GM18498 (cell line): ENCODE data around the gene MAPKAP1.
"Not testable (repeated sequence)": the region's sequence is repeated elsewhere in the genome, so short reads cannot be mapped to it uniquely, and the experiment has no call there.

Source experiments
- ATAC-seq: cut with Tn5 transposase; IDR thresholded peaks from one replicate; pipeline ENCODE4 v1.9.1; 2021; ENCODE audit warnings: mild to moderate bottlenecking, moderate library complexity; ENCODE audit not compliant: unreplicated experiment

The MAPKAP1 gene

DNA sequence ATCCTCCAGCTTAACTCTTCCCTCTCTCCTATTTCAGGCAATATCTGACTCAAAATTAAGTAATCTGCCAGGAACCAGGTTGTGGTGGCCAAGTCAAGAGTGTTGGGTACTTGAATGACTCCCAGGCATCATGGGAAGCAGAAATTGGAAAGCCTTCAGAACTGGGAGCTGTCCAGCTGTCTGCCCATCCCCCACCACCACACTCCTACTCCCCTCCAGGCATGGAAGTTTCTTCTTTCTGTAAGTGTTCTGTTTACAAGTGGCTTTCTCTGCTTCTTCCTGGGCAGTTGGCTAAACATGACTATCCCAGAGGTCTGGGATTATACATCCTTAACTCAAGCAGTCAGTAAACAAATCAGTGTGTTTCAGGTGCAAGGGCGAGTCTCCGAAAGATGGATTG lies 25.6 kb upstream of the MAPKAP1 start:
- ATAC-seq = no peak

DNA sequence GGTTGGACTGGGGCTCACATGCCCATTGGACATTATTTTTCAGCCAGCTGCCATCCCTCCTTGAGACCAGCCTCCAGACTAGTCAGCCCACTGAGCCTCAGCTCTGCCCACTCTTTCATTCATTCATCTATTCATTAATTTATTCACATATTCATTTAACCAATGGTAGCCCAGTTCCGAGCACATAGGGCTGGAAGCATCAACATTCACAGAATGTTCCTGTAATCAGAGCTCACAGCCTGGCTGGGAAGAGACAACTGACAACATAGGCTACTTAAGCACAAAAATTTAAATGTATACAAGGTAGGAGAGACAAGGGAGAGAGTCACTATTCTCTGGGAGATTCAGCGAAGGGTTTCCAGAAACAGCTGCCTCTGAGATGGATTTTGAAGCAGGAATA lies 23.2 kb upstream of the MAPKAP1 start:
- no peak for ATAC-seq

DNA sequence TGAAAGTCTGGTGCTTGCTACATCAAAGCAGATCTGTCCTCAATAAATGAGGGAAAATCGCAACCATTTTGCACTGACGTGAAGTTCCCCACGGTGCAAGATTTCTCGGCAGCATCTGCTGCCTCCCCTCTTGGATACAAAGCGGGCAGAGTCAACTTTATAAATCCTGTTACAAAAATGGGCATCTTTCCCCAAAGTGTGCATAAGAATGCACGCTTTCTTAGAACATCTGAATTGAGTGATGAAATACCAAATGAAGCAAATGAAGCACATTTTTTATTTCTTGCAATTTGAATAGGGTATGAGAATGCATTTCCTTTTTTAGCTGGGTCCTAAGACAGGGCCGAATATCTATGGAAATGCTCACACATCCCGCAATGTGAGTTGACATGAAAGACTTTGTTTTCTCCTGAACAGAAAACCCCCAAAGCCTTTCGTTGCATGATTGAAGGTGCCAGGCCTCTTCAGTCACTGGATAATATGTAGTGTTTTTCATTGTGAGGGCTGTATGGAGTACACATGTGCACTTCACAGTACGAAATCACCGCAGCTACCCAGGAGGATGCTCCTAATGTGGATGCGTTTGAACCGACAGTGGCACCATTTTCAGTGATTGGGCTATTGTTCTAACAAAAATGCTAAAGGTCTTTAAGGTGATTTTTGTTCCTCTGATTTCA lies 19.6 kb upstream of the MAPKAP1 start:
- ATAC-seq = no peak

DNA sequence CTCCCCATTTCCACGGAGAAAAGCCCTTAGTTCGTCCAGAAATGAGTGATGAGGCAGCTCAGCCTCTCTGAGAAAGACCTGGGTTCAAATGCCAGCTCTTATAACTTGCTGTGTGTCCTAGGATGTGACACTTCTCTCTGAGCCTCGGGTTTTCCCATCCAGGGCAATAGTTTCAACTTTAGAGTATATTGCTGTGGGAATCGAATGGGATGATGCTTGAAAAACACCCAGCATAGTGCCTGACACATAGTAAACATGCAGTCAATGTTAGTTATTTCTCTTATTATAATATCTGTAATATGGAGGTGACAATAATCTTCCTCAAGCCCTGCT lies 430 bp upstream of the MAPKAP1 start:
- ATAC-seq = no peak

DNA sequence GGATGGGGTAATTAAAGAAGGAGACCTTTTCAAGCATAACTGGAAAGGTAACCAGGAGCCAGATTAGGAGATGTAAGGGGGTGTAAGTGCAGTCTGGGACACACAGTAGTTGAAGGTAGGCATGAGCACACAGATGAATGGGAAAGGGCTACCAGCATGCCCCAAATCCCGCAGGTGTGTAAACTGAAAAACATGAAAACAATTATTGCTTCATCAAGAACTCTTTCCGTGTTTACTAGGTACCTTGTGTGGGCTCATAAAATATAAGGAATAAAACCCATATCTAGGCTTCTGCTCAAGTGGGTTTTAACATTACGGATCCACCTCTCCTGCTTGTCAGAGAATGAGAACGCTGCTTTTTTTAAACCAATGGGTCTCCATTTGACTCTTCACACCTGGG lies 1.1 kb downstream of the MAPKAP1 start:
- no peak for ATAC-seq

DNA sequence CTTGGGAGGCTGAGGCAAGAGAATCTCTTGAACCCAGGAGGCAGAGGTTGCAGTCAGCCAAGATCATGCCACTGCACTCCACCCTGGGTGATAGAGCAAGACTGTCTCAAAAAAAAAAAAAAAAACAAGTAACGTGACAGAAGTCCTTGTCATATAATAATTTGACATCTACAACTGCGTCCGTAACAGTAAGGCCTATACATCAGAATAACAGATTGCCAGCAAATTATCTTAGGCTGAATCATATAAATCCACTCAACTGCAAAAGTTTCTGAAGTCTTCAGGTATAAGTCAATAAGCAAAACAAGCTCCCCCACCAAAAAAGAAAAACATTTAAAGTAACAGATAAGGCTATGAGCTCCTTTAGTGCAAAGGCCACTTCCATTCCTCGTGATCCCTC lies 3.3 kb downstream of the MAPKAP1 start:
- ATAC-seq = no peak

DNA sequence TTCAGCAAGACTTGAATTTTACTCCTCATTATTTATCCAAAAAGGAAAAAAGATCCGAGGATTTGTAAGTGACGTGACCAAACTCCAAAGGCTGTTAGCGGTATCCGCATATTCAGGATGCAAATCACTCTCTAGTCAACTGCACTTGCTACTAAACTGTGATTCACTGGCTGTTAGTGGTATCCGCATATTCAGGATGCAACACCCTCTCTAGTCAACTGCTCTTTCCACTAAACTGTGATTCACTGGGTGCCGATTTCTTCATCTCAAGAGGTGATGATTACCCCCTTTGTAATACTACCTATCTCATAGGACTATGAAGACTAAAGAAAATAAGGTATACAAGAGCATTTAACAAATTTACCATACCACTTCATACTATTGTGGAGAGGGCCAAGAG lies 5.7 kb downstream of the MAPKAP1 start:
- no peak for ATAC-seq

DNA sequence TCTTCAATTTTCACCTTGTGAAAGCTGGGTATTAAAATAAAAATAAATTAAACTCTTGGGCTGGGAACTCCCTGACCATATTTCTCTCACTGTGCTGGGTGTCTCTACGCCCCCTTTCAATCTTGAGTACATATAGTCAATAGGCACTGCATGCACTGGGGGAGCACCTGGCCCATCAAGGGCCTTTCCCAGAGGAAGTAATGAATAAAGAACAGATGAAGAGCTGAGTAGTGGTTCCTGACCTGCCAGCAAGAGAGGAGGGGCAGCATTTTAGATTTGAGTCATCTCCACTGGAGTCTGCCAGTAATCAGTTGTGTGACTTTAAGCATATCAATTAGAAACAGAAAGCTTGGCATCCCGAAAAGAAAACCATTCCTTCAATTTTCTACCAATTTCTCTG lies 6.2 kb downstream of the MAPKAP1 start:
- ATAC-seq = peak; percentile 75

DNA sequence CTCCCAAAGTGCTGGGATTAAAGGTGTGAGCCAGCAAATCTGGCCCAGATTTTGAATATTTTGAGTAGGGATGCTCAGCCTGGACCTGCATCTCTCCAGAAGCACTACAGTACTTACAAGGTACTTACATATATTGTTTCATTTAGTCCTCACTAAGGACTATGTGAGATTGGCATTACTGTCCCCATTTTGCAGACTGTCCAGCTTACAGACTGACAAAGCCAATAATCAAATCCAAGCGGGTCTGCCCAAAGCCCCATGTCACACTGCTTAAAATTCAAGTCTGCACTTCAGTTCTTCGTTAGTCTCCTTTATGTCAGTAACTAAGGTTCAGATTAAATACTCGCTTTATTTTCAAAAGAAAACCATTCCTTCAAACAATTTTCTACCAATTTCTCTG lies 7.1 kb downstream of the MAPKAP1 start:
- ATAC-seq = no peak

DNA sequence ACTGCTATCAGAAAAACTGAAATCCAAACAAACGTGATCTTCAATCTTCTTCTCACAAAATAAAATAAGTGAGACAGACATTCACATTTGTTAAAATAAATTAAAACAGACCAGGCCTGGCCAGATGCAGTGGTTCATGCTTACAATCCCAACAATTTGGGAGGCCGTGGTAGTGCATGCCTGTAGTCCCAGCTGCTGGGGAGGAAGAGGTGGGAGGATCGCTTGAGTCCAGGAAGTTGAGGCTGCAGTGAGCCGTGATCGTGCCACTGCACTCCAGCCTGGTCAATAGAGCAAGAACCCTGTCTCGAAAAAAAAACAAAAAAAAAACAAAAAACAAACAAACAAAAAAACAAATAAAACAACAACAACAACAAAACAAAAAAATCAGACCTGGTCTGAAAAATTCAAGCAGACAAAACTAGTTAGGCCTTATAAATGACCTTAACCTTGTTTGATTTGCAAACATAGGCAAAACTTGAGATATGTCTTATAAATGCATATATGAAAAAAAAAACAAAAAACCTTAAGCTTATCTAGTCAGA lies 10.8 kb downstream of the MAPKAP1 start:
- ATAC-seq = no peak

DNA sequence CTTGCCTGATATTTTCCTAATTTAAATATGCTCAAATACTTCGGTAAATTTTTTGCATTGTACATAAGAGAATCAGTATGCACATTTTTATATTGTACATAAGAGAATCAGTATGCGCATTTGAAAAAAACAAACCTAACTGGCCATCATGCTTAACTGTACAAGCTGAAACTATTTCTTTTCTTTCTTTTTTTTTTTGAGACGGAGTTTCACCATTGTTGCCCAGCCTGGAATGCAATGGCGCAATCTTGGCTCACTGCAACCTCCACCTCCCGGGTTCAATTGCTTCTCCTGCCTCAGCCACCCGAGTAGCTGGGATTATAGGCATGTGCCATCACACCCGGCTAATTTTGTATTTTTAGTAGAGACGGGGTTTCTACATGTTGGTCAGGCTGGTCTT lies 11.5 kb downstream of the MAPKAP1 start:
- not testable (repeated sequence) for ATAC-seq

DNA sequence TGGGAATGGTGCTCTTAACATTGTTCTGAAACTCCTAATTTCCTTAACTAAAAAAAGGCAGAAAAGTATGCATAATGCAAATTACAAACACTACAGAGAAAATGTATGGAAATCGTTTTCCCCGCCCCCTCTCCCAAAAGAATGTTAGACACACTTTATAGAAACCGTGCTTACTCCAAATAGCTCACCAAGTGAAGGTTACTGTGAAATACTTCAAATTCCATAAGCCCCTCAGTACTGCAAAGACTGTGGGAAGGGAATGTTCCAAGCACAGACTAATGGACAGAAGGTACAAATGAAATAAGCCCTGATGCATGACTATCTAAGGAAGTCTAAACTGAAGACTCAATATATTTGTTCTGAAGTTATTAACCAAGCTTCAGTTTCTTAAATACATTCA lies 12.5 kb downstream of the MAPKAP1 start:
- ATAC-seq = no peak

DNA sequence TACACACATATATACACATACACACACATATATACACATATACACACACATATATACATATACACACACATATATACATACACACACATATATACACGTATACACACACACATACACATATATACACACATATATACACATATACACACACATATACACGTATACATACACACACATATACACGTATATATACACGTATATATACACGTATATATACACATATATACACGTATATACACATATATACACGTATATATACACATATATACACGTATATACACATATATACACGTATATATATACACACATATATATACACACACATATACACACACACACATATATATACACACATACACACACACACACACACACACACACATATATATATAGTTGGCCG lies 13.5 kb downstream of the MAPKAP1 start:
- ATAC-seq = not testable (repeated sequence)

DNA sequence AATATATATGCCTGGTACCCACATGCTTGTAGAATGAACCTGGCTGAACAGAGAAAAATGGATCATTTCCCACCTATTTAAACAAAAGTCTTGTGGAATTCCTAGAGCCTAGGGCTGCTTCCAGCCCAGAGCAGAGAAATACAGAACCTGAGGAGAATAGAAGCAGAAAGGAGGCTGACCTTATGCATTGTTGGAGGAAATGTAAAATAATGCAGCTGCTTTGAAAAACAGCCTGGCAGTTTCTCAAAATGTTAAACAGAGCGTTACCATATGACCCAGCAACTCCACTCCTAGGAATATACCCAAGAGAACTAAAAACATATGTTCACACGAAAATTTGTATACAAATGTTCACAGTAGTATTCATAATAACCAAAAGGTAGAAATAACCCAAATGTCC lies 15.1 kb downstream of the MAPKAP1 start:
- ATAC-seq = no peak

DNA sequence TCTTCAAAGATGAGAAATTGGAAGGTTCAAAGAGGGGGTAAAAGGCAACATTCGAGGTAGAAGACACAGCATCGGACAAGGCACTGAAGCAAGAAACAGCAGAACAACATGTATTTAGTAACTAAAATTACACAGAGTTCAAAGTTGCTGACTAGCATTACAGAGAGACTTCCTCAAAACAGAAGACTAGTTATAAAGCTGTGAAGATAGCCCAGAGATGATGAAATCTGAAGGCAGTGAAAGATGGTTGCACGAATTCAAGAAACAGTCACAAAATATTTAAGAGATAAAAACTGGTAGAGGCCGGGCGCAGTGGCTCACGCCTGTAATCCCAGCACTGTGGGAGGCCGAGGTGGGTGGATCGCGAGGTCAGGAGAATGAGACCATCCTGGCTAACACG lies 16.3 kb downstream of the MAPKAP1 start:
- no peak for ATAC-seq

DNA sequence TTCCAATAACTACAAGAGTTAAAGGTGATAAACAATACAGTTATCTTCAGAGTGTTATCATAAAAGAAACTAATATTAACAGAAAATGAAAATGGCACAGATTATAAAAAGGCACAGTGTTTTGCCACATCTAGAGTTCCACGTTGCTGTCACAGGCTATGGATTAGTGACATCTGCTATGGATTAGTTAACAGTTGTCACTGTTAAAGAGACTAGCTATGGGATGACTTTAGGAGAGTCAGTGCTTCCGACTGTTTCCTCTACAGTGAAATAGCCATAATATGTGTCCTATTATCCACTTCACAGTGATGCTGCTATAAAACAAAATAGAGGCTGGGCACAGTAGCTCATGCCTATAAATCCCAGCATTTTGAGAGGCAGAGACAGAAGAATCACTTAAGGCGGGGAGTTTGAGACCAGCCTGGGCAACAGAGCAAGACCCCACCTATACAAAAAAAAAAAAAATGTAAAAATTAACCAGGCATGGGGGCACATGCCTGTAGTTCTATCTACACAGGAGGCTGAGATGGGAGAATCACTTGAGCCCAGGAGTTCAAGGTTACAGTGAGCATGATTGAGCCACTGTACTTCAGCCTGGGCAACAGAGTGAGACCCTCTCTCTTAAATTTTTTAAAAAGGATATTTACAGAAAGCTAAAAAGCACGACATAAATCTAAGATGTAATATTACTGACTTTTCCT lies 19.7 kb downstream of the MAPKAP1 start:
- no peak for ATAC-seq

DNA sequence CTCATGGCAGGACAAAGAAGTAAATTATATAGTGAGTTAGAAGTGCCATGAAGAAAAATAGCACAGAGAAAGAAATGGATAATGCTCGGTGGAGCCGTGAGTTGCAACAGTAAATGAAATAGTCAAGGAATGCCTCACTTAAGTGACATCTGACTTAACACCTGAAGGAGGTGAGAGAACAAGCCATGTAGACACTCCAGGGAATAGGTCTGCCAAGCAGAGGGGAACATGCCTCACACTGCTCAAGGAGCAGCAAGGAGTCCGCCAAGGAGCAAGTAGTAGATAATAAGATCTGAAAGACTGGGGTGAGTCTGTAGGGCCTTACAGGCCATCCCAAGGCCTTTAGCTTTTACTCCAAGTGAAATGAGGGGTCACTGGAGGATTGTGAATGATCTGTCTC lies 21.8 kb downstream of the MAPKAP1 start:
- ATAC-seq = no peak

DNA sequence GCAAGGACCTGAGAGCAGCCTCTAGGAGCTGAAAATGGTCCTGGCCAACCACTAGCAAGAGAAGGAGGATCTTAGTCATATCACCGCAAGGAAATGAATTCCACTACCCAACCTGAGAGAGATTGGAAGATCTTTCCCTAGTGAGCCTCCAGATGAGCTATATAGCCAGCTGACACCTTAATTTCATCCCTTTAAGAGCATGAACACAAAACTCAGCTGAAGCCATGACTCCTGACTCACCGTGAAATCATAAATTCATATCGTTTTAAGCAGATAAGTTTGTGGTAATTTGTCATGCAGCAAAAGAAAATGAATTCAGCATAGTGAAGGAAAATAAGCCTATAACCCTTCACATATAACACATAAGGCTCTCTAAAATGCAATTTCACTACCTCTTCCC lies 23.5 kb downstream of the MAPKAP1 start:
- ATAC-seq = no peak

DNA sequence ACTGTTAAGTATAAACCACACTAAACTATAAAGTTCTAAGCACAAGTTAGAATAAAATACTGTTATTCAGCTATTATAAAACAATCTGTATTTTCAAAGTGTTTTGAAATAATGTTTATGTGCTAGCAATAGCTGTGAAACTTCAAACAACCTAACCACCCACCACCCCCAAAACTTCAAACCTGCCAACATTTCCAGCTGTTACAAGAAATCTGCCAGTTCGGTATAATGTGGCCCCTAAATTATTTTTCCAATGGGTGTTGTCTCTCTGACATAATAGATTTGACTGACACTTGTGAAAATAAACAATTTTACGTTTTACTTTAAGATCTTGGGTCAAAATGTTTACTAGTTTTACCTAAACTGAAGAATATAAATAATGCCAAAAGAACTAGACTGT lies 24.7 kb downstream of the MAPKAP1 start:
- ATAC-seq = no peak

DNA sequence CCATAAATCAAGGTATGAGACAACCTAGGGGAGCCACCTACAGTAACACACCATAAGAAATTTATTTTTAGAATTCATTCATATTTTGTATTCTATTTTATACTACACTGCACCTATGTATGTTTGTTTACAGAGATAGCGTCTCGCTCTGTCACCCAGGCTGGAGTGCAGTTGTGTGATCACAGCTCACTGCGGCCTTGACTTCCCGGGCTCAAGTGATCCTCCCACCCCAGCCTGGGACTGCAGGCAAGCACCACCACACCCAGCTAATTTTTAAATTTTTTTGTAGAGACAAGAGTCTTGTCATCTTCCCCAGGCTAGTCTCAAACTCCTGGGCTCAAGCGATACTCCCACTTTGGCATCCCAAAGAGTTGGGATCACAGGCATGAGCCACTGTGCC lies 25.4 kb downstream of the MAPKAP1 start:
- no peak for ATAC-seq

DNA sequence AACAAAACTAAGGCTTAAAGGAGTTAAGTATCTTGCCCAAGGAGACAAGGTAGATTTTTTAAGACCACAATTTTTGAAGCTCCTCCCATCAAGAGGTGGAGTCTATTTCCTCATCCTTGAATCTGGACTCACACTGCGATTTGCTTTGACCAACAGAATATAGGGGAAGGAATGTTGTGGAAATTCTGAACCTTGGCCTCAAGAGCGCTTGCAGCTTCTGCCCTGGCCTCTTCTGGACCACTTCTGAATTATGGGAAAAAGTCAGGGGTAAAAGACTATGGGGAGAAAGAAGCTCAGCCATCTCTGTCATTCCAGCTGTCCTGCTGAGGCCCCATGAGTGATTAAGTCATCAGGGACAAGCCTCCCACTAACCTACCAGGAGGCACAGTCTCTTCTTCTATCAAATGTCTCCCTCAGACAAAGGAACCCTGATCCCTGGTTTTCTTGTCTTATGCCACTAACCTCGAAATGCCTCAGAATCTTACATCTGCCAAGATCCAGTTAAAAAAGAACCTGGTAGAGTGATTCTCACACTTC lies 25.9 kb downstream of the MAPKAP1 start:
- ATAC-seq = no peak

DNA sequence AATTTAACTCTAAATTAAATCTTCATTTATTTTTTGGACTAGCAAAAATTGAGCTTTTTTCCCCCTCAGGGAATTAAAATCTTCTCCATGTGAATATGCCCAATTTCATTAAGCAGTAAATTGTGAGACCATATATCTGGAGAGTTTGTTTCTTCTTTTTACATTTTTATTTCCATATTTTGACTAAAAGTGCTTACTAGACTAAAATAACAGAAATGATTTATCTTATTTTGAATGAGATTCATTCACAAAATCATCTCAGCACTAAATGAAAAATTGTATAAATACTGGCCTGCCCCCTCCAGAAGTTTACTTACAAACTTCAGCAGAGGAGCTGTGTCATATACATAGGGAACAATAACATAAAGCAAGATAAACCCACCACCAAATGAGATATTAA lies 26.6 kb downstream of the MAPKAP1 start:
- no peak for ATAC-seq
